Measurements from ENCODE around the gene PDZD4.

The PDZD4 gene

GRCh38 chrX:153781428-153782047 lies 48.8 kb downstream of the PDZD4 start:
- peak; percentile 14 to 18 for DNase-seq

GRCh38 chrX:153780678-153781427 lies 49.5 kb downstream of the PDZD4 start, which contains the start of gene SRPK3:
SRPK3 (plus strand) TSS chrX:153781041; CDS start chrX:153781087, 46 bp downstream.
- no peak for DNase-seq

- DNase-seq = no peak
These were observed 50.3 kb downstream of the PDZD4 start for GRCh38 chrX:153779891-153780677.

- no peak for DNase-seq
These were observed 51.7 kb downstream of the PDZD4 start for GRCh38 chrX:153778684-153779101.

GRCh38 chrX:153778181-153778580 lies 52.2 kb downstream of the PDZD4 start:
- DNase-seq = no peak

GRCh38 chrX:153777261-153778090 lies 52.9 kb downstream of the PDZD4 start:
- no peak for DNase-seq

- DNase-seq = no peak
These were observed 53.7 kb downstream of the PDZD4 start for GRCh38 chrX:153776611-153777045.

- no peak for DNase-seq
These were observed 54.2 kb downstream of the PDZD4 start for GRCh38 chrX:153776120-153776599.

GRCh38 chrX:153775293-153776119 lies 54.8 kb downstream of the PDZD4 start:
- DNase-seq = no peak

- no peak for DNase-seq
These were observed 55.6 kb downstream of the PDZD4 start for GRCh38 chrX:153774576-153775292.

GRCh38 chrX:153773741-153774575 lies 56.4 kb downstream of the PDZD4 start:
- no peak for DNase-seq

- no peak for DNase-seq
These were observed 57.1 kb downstream of the PDZD4 start for GRCh38 chrX:153773218-153773611.

- DNase-seq = no peak
These were observed 57.8 kb downstream of the PDZD4 start for GRCh38 chrX:153772316-153773217.

- no peak for DNase-seq
These were observed 58.7 kb downstream of the PDZD4 start for GRCh38 chrX:153771415-153772315.

GRCh38 chrX:153770601-153771414 lies 59.5 kb downstream of the PDZD4 start:
- no peak for DNase-seq

GRCh38 chrX:153769865-153770600 lies 60.3 kb downstream of the PDZD4 start:
- DNase-seq = no peak
